PC-3 (cell line): Measurements from ENCODE around the gene SCAMP4. TPM values are rescaled to one million over a fixed set of nuclear protein-coding genes. Genes with fewer than 3 reads are reported as not detected.

Experiments
- ATAC-seq: fragments of 200-7000 bp; cut with Tn5 transposase; 2 replicates; pipeline ENCODE4 v1.9.1; 2020; ENCODE audit warnings: mild to moderate bottlenecking, moderate library complexity
- BruUV-seq: library from RNA; stranded (reverse); fragments of 400-500 nt; replicated peaks from 2 replicates; lab custom pipeline; 2021; lab: Mats Ljungman, UMichigan
- CTCF ChIA-PET: fragments of 300-600 bp; sonication (Branson Sonifier 250); formaldehyde crosslinking; loops from one replicate; lab custom pipeline; 2022; ENCODE audit warnings: antibody characterized with exemption; lab: Charles Lee
- POLR2A ChIA-PET: fragments of 300-600 bp; sonication (Branson Sonifier 250); formaldehyde crosslinking; loops from one replicate; lab custom pipeline; 2022; ENCODE audit warnings: antibody characterized with exemption; ENCODE audit not compliant: unreplicated experiment; lab: Charles Lee
- DNase-seq: peaks from one replicate; pipeline ENCODE4 v3.0.0-alpha.2; 2015
- H2AFZ ChIP-seq: fragments of 300-600 bp; sonication (generic); 2 replicates; pipeline ENCODE4 v1.6.0; 2016; ENCODE audit warnings: antibody characterized with exemption, low read length
- H3F3A ChIP-seq: fragments of 300-600 bp; sonication (generic); one replicate; pipeline ENCODE4 v1.6.0; 2017; ENCODE audit warnings: antibody characterized with exemption, low read length, control low read depth, mild to moderate bottlenecking; ENCODE audit not compliant: unreplicated experiment
- H3K27ac ChIP-seq: fragments of 300-600 bp; sonication (generic); 2 replicates; pipeline ENCODE4 v1.5.1; 2016; ENCODE audit warnings: mild to moderate bottlenecking, low read length
- H3K27me3 ChIP-seq: fragments of 300-600 bp; sonication (generic); 2 replicates; pipeline ENCODE4 v1.6.1; 2016; ENCODE audit warnings: low read length, mixed read lengths
- H3K36me3 ChIP-seq: fragments of 300-600 bp; sonication (generic); 2 replicates; pipeline ENCODE4 v1.6.1; 2016; ENCODE audit warnings: low read depth, mixed run types, low read length, mixed read lengths
- H3K4me1 ChIP-seq: fragments of 300-600 bp; sonication (generic); 2 replicates; pipeline ENCODE4 v1.5.1; 2016; ENCODE audit warnings: low read length; ENCODE audit not compliant: insufficient read depth
- H3K4me2 ChIP-seq: fragments of 300-600 bp; sonication (generic); 2 replicates; pipeline ENCODE4 v1.6.0; 2016; ENCODE audit warnings: low read length
- H3K4me3 ChIP-seq: fragments of 300-600 bp; sonication (generic); 2 replicates; pipeline ENCODE4 v1.5.1; 2016; ENCODE audit warnings: mild to moderate bottlenecking, low read length, mixed read lengths
- H3K79me2 ChIP-seq: fragments of 300-600 bp; sonication (generic); 2 replicates; pipeline ENCODE4 v1.6.1; 2017; ENCODE audit warnings: low read length, mixed read lengths
- H3K9ac ChIP-seq: fragments of 300-600 bp; sonication (generic); 2 replicates; pipeline ENCODE4 v1.6.0; 2016; ENCODE audit warnings: mild to moderate bottlenecking, low read length
- H3K9me2 ChIP-seq: fragments of 300-600 bp; sonication (generic); replicated peaks from 2 replicates; pipeline ENCODE4 v1.6.1; 2016; ENCODE audit warnings: mixed run types, low read length, mixed read lengths
- H3K9me3 ChIP-seq: fragments of 300-600 bp; sonication (generic); 2 replicates; pipeline ENCODE4 v1.6.1; 2016; ENCODE audit warnings: low read length, mixed read lengths
- H4K20me1 ChIP-seq: fragments of 300-600 bp; sonication (generic); 2 replicates; pipeline ENCODE4 v1.6.1; 2016; ENCODE audit warnings: low read length, mixed read lengths
- CTCF ChIP-seq: fragments of 300-600 bp; sonication (generic); conservative IDR thresholded peaks from 2 replicates; pipeline ENCODE4 v1.5.1; 2017; ENCODE audit warnings: antibody characterized with exemption, low read depth, mild to moderate bottlenecking, low read length
- EZH2 ChIP-seq: fragments of 300-600 bp; sonication (generic); IDR thresholded peaks from one replicate; pipeline ENCODE4 v1.6.1; 2017; ENCODE audit warnings: antibody characterized with exemption, mild to moderate bottlenecking, low read length; ENCODE audit not compliant: unreplicated experiment
- EZH2phosphoT487 ChIP-seq: fragments of 300-600 bp; sonication (generic); IDR thresholded peaks from 2 replicates; pipeline ENCODE4 v1.6.1; 2018; ENCODE audit warnings: mild to moderate bottlenecking, antibody characterized with exemption, low read length, borderline replicate concordance
- intact Hi-C: fragments of 100-400 bp; cut with micrococcal nuclease; formaldehyde crosslinking; loops from 2 replicates; pipeline ENCODE4 v1.9.0; 2023
- total RNA-seq: library from RNA; depleted of rRNA; stranded (reverse); fragments of >200 nt; gene quantifications from 2 replicates; pipeline ENCODE4 v1.2.3, GENCODE V29; 2014

The SCAMP4 gene
- total RNA-seq, 1 experiment from 2014 or later = 61.5 TPM

DNA sequence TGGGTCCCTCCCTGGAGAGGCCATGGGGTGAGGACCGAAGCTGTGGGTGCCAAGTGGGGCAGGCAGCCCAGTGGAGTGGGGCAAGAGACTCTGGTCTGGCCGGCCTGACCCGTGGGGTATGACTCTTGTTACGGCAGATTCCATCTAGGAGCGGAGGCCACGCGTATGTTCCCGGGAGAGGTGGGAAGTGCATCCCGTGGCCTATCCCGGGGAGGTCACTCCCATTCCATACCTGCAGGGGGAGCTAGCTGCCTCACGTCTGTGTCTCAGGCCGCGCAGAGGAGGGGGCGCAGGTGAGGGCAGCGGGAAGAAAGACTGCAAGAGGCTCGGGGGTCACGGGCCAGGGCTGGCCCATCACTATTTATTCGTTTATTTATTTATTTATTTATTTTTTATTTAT, 40.7 kb downstream of the SCAMP4 start:
- Histone ChIP-seq H4K20me1 (0 out of 2 replicates have a peak, but pooled peaks cover 9% of the 10 kb centered on the region), H3K36me3 (no peaks in the 10 kb centered on the region)

GRCh38 chr19:1947651-1948209, 42.5 kb downstream of the SCAMP4 start:
- Histone ChIP-seq H3F3A (no peaks in the 10 kb centered on the region), H3K27ac (no peak overlapping the region), H3K9me3 (no peaks in the 10 kb centered on the region), H3K36me3 (no peaks in the 10 kb centered on the region), H4K20me1 (0 out of 2 replicates have a peak, but pooled peaks cover 9% of the 10 kb centered on the region), H3K9ac (no peak overlapping the region), H3K4me1 (peaks cover 9% of the 10 kb centered on the region; the same call in 1 of the 2 replicates), H3K79me2 (peaks cover 77% of the 10 kb centered on the region), H3K27me3 (no peaks in the 10 kb centered on the region), H3K4me3 (no peak overlapping the region), H3K9me2 (no peaks in the 10 kb centered on the region), H3K4me2 (no peak overlapping the region), H2AFZ (no peak overlapping the region)
- no TSS peak for BruUV-seq
- intact Hi-C loops = no loop called here
- DNase-seq = no peak
- ATAC-seq = peak; percentile 40
- TF ChIP-seq CTCF = no peak
- no peak for TF ChIP-seq EZH2
- TF ChIP-seq EZH2phosphoT487 = no peak
- CTCF ChIA-PET = no interaction called here
- POLR2A ChIA-PET = no interaction called here

More for the DNA sequence above, 40.7 kb downstream of the SCAMP4 start:
- no peaks in the 10 kb centered on the region for H3K27me3 ChIP-seq
- no peaks in the 10 kb centered on the region for H3K9me2 ChIP-seq
- CTCF ChIA-PET = interaction anchor here (0.7 kb wide), 2 partner anchors 140 to 432 kb away, joined by 3 to 4 read pairs; no protein-coding TSS in a partner anchor
- H3K4me1 ChIP-seq = peaks cover 9% of the 10 kb centered on the region; the same call in 1 of the 2 replicates
- H3K79me2 ChIP-seq = peaks cover 86% of the 10 kb centered on the region
- no peak overlapping the region for H3K9ac ChIP-seq
- no peaks in the 10 kb centered on the region for H3K9me3 ChIP-seq
- peak; percentile 17; the same call in 1 of the 2 replicates for ATAC-seq
- H3K4me2 ChIP-seq = no peak overlapping the region
- H3F3A ChIP-seq = no peaks in the 10 kb centered on the region
- intact Hi-C loops = no loop called here
- POLR2A ChIA-PET = interaction anchor here (0.6 kb wide), 1 partner anchor 24 kb away, joined by 3 read pairs; no protein-coding TSS in a partner anchor
- H3K4me3 ChIP-seq = no peak overlapping the region
- H3K27ac ChIP-seq = no peak overlapping the region
- BruUV-seq = no TSS peak
- DNase-seq = peak; percentile 61
- TF ChIP-seq EZH2phosphoT487 (no peak), CTCF (peak; percentile 53), EZH2 (no peak)
- H2AFZ ChIP-seq = no peak overlapping the region
